Measurements from ENCODE around the gene VAMP8. TPM values are rescaled to one million over a fixed set of nuclear protein-coding genes. Genes with fewer than 3 reads are reported as not detected.

VAMP8 gene
- total RNA-seq, 1 donor from 2014 or later, result 51.0 TPM

DNA sequence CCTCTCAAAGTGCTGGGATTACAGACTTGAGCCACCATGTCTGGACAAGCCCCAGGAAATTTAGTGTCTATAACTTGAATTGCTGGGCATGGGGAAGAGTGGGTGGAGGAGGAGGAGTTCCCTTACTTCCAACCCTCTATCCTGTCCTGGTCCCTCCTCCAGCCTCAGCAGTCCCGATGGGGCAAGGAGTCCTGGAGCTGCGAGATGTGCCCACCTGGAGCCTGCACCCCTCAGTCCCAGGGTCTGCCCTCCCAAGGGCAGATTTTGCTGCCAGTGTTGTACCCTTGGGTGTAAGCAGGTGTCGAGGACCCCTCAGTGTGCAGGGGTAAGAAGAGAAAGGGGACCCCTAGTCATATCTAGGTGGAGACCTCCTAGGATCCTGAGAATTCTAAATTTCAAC lies 2.8 kb downstream of the VAMP8 start:
- Mint-ChIP-seq H3K27ac (peak overlapping the region; percentile 39), H3K27me3 (ENCODE audit: low read depth) (no peaks in the 10 kb centered on the region), H3K4me1 (peaks cover 43% of the 10 kb centered on the region), H3K4me3 (no peak overlapping the region), H3K36me3 (peaks cover 7% of the 10 kb centered on the region), H3K9me3 (no peaks in the 10 kb centered on the region)
- DNase-seq (ENCODE audit: low spot score in 2 of 2, unreplicated experiment in 2 of 2), result no peak
- TF ChIP-seq, protein P1, sequence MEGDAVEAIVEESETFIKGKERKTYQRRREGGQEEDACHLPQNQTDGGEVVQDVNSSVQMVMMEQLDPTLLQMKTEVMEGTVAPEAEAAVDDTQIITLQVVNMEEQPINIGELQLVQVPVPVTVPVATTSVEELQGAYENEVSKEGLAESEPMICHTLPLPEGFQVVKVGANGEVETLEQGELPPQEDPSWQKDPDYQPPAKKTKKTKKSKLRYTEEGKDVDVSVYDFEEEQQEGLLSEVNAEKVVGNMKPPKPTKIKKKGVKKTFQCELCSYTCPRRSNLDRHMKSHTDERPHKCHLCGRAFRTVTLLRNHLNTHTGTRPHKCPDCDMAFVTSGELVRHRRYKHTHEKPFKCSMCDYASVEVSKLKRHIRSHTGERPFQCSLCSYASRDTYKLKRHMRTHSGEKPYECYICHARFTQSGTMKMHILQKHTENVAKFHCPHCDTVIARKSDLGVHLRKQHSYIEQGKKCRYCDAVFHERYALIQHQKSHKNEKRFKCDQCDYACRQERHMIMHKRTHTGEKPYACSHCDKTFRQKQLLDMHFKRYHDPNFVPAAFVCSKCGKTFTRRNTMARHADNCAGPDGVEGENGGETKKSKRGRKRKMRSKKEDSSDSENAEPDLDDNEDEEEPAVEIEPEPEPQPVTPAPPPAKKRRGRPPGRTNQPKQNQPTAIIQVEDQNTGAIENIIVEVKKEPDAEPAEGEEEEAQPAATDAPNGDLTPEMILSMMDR (IDR thresholded peaks at IDR 0.05; ENCODE audit: unreplicated experiment), result no peak

DNA sequence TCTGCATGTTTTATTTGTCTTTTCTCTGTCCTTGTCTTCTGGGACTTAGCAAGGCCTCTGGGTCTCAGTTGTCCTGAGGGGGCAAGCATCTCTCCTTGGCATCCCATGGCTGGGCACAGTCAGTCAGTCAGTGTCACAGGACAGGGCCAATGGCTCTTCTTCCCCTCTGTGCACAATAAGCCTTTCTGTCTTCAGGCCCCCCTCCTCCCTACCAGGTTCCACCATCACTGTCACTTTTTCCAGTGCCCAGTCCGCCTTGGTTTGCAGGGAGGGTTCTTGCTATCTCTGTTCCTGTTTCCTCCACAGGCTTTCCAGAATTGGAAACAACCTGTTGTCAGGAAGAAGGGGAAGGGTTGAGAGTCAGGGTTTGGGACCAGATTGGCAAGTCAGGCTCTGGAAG lies 5.1 kb downstream of the VAMP8 start:
- no peak for DNase-seq (ENCODE audit: low spot score in 2 of 2, unreplicated experiment in 2 of 2)
- Mint-ChIP-seq H3K36me3 (peaks cover 7% of the 10 kb centered on the region), H3K4me1 (peaks cover 29% of the 10 kb centered on the region), H3K27me3 (ENCODE audit: low read depth) (no peaks in the 10 kb centered on the region), H3K9me3 (no peaks in the 10 kb centered on the region), H3K4me3 (no peak overlapping the region), H3K27ac (no peak overlapping the region)
- TF ChIP-seq, protein P1 (IDR thresholded peaks at IDR 0.05; ENCODE audit: unreplicated experiment), result no peak

DNA sequence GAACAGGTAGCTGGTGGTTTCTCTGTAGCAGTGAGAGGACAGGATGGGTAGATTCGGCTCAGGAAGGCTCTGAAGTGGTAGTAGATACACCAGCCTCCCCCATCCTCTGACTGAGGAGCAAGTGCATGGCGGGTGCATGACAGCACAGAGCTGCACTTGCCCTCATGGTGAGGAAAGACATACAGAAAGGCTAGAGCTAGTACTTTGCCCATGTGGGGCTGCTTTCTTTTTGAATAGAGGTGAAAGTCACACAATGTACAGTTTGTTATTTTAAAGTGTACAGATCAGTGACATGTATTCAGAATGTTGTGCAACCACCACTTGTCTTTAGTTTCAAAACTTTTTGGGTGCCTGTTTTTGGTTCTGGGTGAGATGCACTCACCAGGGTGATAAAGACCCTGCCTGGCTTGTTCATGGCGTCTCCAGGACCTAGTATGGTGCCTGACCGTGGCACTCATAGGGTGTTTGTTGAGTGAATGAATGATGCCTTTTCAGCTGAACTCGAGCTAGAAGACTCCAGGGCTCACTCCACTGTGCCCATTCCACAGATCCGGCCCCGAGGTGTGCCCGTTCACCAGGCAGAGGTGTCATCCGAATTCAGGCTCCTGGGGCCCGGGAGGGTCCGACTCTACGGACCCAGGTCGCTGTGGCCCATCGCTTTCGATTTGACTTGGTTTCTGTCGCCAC lies 6.4 kb downstream of the VAMP8 start:
- Mint-ChIP-seq H3K27me3 (ENCODE audit: low read depth) (no peaks in the 10 kb centered on the region), H3K36me3 (peaks cover 7% of the 10 kb centered on the region), H3K9me3 (no peaks in the 10 kb centered on the region), H3K4me1 (peaks cover 16% of the 10 kb centered on the region), H3K27ac (no peak overlapping the region), H3K4me3 (no peak overlapping the region)
- TF ChIP-seq, protein P1 (IDR thresholded peaks at IDR 0.05; ENCODE audit: unreplicated experiment), result no peak
- no peak for DNase-seq (ENCODE audit: low spot score in 2 of 2, unreplicated experiment in 2 of 2)

DNA sequence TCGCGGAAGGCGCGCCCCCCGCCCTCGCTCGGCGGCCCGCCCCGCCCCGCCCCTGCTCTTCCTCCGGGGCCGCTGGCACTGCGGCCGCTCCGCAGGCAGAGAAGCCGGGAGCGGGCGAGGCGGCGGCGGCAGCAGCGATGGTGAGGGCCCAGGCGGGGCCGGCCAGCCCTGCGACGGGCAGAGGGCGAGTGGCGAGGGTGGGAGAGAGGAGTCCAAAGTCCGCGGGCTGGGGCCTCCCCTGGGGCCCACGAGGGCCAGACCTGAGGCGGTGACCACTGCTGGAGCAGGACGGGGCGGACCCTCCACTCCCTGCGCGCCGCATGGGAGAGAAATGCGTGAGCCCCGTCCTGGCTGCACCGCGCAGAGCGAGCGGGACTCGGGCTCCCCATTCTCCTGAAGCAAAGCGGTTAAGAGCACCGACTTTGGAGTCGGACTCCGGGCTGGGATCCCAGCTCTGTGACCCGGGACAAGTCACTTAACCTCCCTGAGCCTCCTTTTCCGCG lies 7.0 kb downstream of the VAMP8 start, which contains the start of gene VAMP5:
Gene VAMP5, plus strand, starts transcription at position 78 of the 503 bp plus-strand sequence. Its CDS starts 60 bp downstream, at position 138.
- no peaks in the 10 kb centered on the region for H3K27me3 Mint-ChIP-seq (ENCODE audit: low read depth)
- no peaks in the 10 kb centered on the region for H3K9me3 Mint-ChIP-seq
- DNase-seq (ENCODE audit: low spot score in 2 of 2, unreplicated experiment in 2 of 2), result no peak
- no peak within 1 kb of the TSS for H3K4me3 Mint-ChIP-seq
- TF ChIP-seq, protein P1 (IDR thresholded peaks at IDR 0.05; ENCODE audit: unreplicated experiment), result no peak
- peaks cover 10% of the 10 kb centered on the region for H3K4me1 Mint-ChIP-seq
- H3K27ac Mint-ChIP-seq, result no peak within 1 kb of the TSS
- H3K36me3 Mint-ChIP-seq, result peaks cover 7% of the 10 kb centered on the region

DNA sequence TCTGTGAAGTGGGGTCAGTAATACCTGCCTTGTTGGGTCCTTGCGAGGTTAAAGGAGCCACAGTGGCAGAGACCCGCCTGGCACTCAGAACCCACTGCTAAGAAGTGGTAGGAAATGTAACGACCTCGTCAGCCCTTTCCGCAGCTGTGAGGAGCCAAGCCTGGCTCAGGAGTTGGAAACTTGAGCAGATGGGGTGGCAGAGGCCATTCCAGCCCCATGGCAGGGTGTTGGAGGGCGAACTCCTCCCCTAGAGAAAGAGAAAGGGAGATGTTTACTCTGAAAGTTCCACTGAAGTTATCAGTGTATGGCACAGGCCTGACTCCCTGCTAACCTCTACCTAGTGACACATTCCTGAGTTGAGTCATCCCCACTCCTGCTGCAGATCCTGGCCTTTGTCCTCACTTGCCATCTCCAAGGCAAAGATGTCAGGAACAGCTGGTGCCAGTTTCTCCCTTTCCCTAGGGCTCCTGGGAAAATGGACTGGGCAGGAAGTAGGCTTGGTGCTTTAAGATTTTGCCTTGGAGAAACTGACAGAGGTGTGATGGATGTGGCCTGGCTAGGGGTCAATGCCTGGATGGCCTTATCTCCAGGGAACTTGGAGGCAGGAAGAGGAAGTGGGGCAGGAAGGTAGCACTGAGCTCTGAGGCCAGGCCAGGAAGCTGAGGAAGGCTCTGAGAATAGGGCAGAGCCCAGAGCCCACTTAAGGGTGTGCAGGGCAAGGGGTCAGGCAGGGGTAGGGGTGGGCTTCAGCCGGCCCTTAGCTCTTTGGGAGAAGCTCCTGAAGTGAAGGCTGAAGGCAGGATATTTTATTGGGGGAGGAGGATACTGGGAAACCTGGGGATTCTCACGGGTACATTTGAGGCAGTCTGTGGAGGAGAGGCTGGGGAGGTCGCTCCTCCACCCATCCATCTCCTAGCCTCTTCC lies 7.7 kb downstream of the VAMP8 start:
- H3K27me3 Mint-ChIP-seq (ENCODE audit: low read depth), result no peaks in the 10 kb centered on the region
- DNase-seq (ENCODE audit: low spot score in 2 of 2, unreplicated experiment in 2 of 2), result no peak
- H3K4me3 Mint-ChIP-seq, result no peak overlapping the region
- peaks cover 7% of the 10 kb centered on the region for H3K36me3 Mint-ChIP-seq
- no peaks in the 10 kb centered on the region for H3K9me3 Mint-ChIP-seq
- no peak overlapping the region for H3K27ac Mint-ChIP-seq
- H3K4me1 Mint-ChIP-seq, result peaks cover 5% of the 10 kb centered on the region
- TF ChIP-seq, protein P1 (IDR thresholded peaks at IDR 0.05; ENCODE audit: unreplicated experiment), result no peak

Data from mesothelial cell of epicardium (in vitro differentiated cells).